ENCODE data around the gene NCKAP5.

NCKAP5 gene

DNA sequence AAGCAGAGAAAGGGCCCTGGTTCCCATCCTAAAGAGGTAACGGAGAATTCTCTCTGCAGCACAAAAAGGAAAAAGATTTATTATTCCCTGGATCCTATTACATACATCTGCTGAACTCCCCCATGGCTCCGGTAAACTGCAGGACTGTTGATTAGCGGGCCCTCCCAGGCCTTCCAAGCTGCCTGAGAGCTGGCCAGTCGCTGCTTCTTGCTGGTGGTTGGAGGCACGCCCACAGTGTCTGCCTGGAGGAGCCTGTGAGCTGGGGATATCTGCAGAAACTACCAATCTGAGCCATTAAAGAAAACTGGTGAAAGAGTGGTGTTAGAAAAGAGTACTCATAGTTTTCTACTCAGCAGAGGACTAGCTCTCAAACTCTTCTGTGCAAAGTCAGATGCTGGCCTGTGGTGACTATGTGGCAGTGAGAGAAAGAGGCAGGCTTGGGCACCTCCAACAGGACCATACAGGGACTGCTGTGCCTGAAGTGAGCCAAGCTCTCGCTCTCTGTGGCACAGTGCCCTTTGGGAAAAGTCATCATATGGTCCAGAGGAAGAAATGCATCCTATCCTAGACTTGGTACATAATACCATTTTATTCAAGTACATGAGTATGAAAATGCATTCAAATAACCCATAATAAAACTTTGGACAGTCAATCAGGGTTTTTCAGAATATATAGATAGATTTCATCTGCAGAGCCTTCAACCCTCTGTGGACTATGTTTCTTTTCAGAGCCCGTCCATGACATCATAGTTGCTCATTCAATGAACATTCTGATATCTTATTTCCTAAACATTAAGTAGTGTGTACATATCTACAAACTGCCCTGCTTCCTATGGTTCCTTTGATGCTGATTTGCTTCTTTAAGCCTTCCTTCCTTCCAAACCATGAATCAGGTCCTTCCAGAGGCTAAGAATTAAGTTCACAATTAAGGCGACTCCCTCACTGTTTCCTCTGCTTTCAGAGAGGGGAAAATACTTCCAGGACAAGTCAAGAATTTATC lies 656.2 kb downstream of the NCKAP5 start:
- DNase-seq, result no peak

DNA sequence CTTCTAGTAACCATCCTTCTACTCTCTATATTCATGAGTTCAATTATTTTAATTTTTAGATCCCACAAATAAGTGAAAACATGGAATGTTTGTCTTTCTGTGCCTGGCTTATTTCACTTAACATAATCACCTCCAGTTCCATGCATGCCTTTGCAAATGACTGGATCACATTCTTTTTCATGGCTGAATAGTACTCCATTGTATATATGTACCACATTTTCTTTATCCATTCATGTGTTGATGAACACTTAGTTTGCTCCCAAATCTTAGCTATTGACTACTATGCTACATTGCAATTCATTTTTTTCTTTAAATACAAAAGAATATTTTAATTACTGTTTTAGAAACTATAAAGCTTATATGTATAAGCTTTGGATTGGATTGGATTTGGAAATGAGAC lies 657.8 kb downstream of the NCKAP5 start:
- no peak for DNase-seq

DNA sequence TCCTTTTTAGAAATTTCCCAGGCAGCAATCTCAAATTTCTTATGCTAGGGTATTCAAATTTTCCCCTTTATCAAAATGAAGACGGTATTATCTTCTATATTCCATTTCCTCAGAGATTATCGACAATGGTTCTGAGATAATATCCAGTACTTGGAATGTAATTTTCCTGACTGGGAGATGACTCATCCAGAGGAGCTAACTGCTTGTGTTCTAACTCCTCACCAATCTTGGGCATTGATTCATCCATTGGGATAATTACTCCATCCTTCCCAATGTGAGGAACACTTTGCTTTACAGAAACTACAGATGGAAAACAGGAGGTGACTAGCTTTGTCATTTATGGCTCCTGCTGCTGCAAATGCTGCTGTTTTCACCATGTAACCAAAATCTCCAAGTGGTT lies 658.8 kb downstream of the NCKAP5 start:
- DNase-seq, result no peak

GRCh38 chr2:132904142-132904842 lies 664.0 kb downstream of the NCKAP5 start:
- no peak for DNase-seq

GRCh38 chr2:132902626-132903025 lies 665.6 kb downstream of the NCKAP5 start:
- DNase-seq, result no peak

DNA sequence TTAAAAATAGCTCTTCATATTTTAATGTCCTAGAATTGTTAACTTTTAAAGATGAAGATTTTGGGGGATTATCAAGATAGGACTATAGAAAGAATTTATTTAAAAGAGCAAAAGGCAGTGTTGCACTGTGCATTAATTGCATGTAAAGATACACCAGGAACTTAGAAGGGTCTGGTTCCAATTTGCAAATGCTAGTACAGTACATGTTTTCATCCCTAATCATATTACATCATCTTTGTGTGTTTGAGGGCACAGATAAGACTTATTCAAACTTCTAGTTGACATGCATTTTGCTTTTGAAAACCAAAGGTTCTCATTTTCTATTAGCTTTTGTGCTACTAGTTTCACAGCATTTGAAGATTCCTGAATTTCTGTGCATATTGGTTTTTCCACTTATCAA lies 666.6 kb downstream of the NCKAP5 start:
- DNase-seq, result no peak

- DNase-seq, result no peak
Observed at GRCh38 chr2:132897111-132897510, 671.2 kb downstream of the NCKAP5 start.

- no peak for DNase-seq
Observed at GRCh38 chr2:132896073-132896472, 672.2 kb downstream of the NCKAP5 start.

- no peak for DNase-seq
Observed at GRCh38 chr2:132891498-132891897, 676.8 kb downstream of the NCKAP5 start.

DNA sequence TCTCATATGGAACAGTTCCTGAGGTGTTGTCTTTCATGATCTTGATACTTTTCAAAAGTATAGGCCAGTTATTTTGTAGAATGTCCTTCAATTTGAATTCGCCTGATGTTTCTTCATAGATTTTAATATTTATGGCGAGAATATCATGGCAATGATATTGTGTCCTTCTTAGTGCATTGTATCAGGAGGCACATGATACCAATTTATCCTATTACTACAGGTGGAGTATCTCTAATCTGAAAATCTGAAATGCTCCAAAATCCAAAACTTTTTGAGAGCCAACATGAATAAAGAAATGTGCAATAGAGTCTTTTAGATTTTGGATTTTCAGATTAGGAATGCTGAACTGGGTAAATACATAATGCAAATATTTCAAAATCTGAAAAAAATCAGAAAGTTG lies 681.7 kb downstream of the NCKAP5 start:
- no peak for DNase-seq

DNA sequence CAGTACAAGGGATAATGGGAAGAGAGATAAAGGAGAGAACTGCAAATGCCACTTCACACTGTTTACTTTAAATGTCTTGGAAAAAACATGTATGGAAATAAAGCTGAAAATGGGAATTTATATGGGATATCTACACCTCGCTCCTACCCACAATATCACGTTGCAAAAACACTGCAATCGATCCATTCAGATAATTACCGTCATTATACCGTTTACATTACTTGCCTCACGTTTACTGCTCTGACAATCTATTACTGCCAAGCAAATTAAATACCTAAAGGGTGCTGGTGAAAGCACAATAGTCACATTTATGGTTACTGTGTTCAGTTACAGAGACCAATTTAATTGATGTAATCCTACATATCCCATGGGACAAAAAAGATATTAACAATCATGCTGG lies 683.6 kb downstream of the NCKAP5 start:
- no peak for DNase-seq

- DNase-seq, result no peak
Observed at GRCh38 chr2:132884292-132884691, 684.0 kb downstream of the NCKAP5 start.

- no peak for DNase-seq
Observed at GRCh38 chr2:132883430-132883829, 684.8 kb downstream of the NCKAP5 start.

DNA sequence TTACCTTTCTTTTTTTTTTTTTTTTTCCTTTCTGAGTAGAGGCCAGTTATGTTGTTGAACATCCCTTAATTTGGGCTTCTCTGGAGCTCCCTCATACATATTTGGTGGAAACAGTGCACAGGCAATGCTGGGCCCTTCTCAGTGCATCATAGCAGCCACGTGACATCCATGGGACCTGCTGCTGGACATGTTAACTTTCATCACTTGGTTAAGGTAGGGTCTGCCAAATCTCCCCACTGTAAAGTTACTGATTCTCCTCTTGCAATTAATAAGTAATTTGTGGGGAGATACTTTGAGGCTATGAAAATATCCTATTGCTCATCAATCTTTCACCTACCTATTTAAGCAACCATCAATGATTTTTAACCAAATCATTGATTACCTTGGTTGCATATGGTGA lies 686.7 kb downstream of the NCKAP5 start:
- no peak for DNase-seq

DNA sequence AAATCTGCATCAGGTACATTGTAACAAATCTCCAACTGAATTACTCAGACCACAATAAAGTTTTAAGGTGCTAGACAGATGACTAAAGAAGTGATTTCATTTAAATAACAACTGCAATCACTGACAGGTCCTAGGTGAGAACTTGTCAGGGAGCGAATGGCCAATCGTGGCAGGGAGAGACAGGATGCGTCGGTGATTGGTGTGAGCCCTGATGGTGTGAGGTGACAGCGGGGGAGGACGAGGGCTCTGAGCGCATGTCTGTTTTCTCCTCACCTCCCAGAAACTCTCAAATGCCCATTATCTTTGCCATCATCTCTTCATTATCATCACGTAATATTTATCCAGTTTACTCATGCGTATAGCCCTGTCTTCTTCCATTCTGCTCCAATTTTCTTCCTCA lies 690.3 kb downstream of the NCKAP5 start:
- DNase-seq, result no peak

- DNase-seq, result no peak
Observed at GRCh38 chr2:132876745-132877391, 691.4 kb downstream of the NCKAP5 start.

GRCh38 chr2:132875193-132875592 lies 693.1 kb downstream of the NCKAP5 start:
- DNase-seq, result no peak

DNA sequence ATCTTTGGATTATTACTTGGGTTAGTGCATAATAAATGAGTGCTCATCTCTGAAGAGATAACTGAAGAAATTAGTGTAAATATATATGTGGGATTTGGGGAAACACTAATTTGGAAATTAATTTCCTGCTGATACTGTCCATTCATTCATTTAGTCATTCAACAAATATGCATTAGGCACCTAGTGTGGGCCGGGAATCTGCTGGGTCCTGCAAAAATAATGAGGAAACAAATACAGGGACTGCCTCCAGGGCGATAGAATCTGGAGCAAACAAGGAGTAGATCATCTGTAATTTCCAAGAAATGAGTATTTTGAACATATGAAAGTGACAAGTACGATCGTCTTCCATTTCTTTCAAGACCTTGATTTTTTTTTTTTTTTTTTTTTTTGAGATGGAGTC lies 694.5 kb downstream of the NCKAP5 start:
- DNase-seq, result no peak

DNA sequence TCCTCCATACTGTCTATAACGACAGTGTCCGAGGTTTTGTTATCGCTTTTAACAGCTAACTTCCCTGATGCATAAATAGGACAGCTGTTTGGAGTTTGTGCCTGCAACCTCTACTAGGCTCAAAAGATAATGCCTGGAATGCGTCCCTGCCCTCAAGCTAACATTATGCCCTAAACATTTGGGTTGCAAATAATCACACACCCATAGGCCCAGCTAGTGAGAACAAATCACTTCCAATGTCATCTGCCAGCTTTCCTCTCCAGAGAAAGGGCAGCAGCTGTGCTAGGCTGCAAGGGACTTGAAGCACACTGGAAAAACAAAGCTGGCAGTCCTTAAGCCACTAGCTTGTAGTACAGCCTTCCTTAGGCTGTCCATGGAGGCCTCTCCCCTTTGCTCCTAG lies 696.4 kb downstream of the NCKAP5 start:
- DNase-seq, result no peak

GRCh38 chr2:132863961-132864360 lies 704.3 kb downstream of the NCKAP5 start:
- no peak for DNase-seq

- no peak for DNase-seq
Observed at GRCh38 chr2:132860220-132860619, 708.0 kb downstream of the NCKAP5 start.

GRCh38 chr2:132859590-132859989 lies 708.7 kb downstream of the NCKAP5 start:
- no peak for DNase-seq

DNA sequence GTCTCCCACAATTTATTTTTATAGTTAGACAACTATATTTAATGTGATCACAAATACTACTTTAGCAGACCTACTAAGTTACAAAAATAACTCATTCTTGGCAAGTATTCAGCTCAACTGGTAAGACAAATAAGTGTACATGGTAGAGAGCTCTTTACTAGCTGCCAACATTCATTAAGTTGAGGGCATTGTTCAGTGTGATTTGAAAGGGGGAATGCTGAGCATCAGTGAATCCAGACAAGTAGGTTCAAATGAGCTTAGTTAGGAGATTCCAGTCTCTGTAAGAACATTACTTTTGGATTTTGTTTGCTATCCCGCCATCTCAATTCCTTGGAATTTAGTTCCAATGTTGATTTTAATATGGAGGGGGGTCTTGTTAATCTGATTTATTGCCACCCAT lies 710.9 kb downstream of the NCKAP5 start:
- DNase-seq, result no peak

- DNase-seq, result no peak
Observed at GRCh38 chr2:132850688-132851087, 717.6 kb downstream of the NCKAP5 start.

Data from effector CD4-positive, alpha-beta T cell (primary cell).